Measurements from ENCODE around the gene SLC6A4.

The SLC6A4 gene

DNA sequence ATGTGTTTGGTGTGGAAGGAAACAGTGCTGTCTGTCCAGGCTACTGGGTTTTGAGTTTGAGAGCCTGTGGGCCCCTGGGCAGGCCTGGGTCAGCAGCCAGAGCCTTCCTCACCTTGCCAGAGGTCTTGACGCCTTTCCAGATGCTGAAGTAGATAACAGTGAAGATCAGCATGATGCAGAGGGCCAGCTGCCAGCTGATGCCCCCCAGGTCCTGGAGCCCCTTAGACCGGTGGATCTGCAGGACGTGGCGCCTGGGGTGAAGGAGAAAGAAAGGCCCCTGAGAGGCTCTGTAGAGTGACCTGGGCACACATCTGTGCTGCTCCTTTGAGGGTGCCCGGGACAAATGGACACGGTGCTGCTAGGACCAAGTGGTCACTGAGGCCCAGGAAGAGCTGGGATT lies 18.4 kb downstream of the SLC6A4 start:
- no peaks in the 10 kb centered on the region for H3F3A ChIP-seq (ENCODE audit: low read depth)
- TF ChIP-seq EZH2phosphoT487 (IDR thresholded peaks at IDR 0.05; ENCODE audit: borderline replicate concordance) = no peak
- TF ChIP-seq, protein P1, sequence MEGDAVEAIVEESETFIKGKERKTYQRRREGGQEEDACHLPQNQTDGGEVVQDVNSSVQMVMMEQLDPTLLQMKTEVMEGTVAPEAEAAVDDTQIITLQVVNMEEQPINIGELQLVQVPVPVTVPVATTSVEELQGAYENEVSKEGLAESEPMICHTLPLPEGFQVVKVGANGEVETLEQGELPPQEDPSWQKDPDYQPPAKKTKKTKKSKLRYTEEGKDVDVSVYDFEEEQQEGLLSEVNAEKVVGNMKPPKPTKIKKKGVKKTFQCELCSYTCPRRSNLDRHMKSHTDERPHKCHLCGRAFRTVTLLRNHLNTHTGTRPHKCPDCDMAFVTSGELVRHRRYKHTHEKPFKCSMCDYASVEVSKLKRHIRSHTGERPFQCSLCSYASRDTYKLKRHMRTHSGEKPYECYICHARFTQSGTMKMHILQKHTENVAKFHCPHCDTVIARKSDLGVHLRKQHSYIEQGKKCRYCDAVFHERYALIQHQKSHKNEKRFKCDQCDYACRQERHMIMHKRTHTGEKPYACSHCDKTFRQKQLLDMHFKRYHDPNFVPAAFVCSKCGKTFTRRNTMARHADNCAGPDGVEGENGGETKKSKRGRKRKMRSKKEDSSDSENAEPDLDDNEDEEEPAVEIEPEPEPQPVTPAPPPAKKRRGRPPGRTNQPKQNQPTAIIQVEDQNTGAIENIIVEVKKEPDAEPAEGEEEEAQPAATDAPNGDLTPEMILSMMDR (conservative IDR thresholded peaks at IDR 0.05; ENCODE audit: low read length) = no peak
- H3K4me3 ChIP-seq (ENCODE audit: low read length, poor library complexity, severe bottlenecking) = no peak overlapping the region
- H3K36me3 ChIP-seq (ENCODE audit: insufficient read depth, low read length) = no peaks in the 10 kb centered on the region
- no peaks in the 10 kb centered on the region for H3K4me1 ChIP-seq (ENCODE audit: insufficient read depth, low read length, poor library complexity, severe bottlenecking)
- H3K27me3 ChIP-seq (ENCODE audit: insufficient read depth, low read length, poor library complexity, severe bottlenecking) = no peaks in the 10 kb centered on the region
- H3K4me2 ChIP-seq (ENCODE audit: low read depth, low read length, poor library complexity, severe bottlenecking) = no peak overlapping the region
- no peaks in the 10 kb centered on the region for H3K9me2 ChIP-seq (replicated peaks; ENCODE audit: low read depth, low read length)
- H2AFZ ChIP-seq (ENCODE audit: low read length) = no peak overlapping the region
- no peaks in the 10 kb centered on the region for H4K20me1 ChIP-seq (ENCODE audit: insufficient read depth, low read length, poor library complexity, severe bottlenecking)
- H3K9me3 ChIP-seq (ENCODE audit: insufficient read depth, low read depth, low read length) = no peaks in the 10 kb centered on the region
- no peak overlapping the region for H3K9ac ChIP-seq (ENCODE audit: low read depth, low read length, poor library complexity, severe bottlenecking)
- no peaks in the 10 kb centered on the region for H3K79me2 ChIP-seq (ENCODE audit: insufficient read depth, low read length)

DNA sequence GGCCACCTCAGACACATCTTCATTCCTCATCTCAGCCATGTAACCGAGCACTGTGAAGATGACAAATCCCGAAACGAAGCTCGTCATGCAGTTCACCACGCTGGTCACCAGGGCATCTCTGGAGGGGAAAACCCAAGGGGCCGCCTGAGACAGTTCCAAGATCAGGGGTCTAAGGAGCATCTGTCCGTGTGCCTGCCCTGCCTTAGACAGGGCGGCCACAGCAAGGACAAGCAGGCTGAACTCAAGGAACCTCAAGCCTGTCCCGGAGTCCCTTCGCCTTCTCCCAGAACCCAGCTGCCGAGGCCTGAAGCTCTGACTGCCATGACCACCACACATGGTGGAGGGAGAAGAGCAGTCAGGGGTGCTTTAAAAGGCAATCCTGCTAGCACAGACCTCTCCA lies 22.7 kb downstream of the SLC6A4 start:
- H3K27me3 ChIP-seq (ENCODE audit: insufficient read depth, low read length, poor library complexity, severe bottlenecking) = no peaks in the 10 kb centered on the region
- no peaks in the 10 kb centered on the region for H3F3A ChIP-seq (ENCODE audit: low read depth)
- H2AFZ ChIP-seq (ENCODE audit: low read length) = no peak overlapping the region

DNA sequence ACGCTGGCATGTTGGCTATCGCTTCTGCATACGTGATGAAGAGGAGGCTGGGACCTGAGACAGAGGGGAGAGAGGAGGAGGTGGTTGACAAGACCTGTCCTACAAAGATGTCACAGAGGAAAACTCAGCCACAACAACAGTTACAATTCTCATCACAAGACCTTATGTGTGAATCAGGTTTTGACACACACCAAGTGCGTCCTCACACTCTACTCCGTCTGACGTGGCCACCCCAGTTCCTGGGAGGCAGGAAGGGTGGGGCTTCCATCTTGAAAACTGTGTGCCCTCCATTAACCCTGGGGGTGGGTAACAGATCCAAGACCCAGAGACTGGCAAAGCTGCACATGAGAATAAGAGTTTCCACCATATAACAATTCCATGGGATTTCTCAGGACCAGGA lies 24.1 kb downstream of the SLC6A4 start:
- Histone ChIP-seq H3F3A (ENCODE audit: low read depth) (no peaks in the 10 kb centered on the region), H3K4me2 (ENCODE audit: low read depth, low read length, poor library complexity, severe bottlenecking) (no peak overlapping the region), H3K9ac (ENCODE audit: low read depth, low read length, poor library complexity, severe bottlenecking) (no peak overlapping the region), H3K4me3 (ENCODE audit: low read length, poor library complexity, severe bottlenecking) (no peak overlapping the region), H3K79me2 (ENCODE audit: insufficient read depth, low read length) (no peaks in the 10 kb centered on the region), H3K9me3 (ENCODE audit: insufficient read depth, low read depth, low read length) (no peaks in the 10 kb centered on the region), H4K20me1 (ENCODE audit: insufficient read depth, low read length, poor library complexity, severe bottlenecking) (no peaks in the 10 kb centered on the region), H3K27me3 (ENCODE audit: insufficient read depth, low read length, poor library complexity, severe bottlenecking) (no peaks in the 10 kb centered on the region), H3K4me1 (ENCODE audit: insufficient read depth, low read length, poor library complexity, severe bottlenecking) (no peaks in the 10 kb centered on the region), H3K36me3 (ENCODE audit: insufficient read depth, low read length) (no peaks in the 10 kb centered on the region), H2AFZ (ENCODE audit: low read length) (no peak overlapping the region), H3K9me2 (replicated peaks; ENCODE audit: low read depth, low read length) (no peaks in the 10 kb centered on the region)
- TF ChIP-seq, protein P1 (conservative IDR thresholded peaks at IDR 0.05; ENCODE audit: low read length) = no peak
- no peak for TF ChIP-seq EZH2phosphoT487 (IDR thresholded peaks at IDR 0.05; ENCODE audit: borderline replicate concordance)

More for the DNA sequence above, 22.7 kb downstream of the SLC6A4 start:
- H3K36me3 ChIP-seq (ENCODE audit: insufficient read depth, low read length) = no peaks in the 10 kb centered on the region
- H3K4me1 ChIP-seq (ENCODE audit: insufficient read depth, low read length, poor library complexity, severe bottlenecking) = no peaks in the 10 kb centered on the region
- no peak overlapping the region for H3K4me3 ChIP-seq (ENCODE audit: low read length, poor library complexity, severe bottlenecking)
- H3K9ac ChIP-seq (ENCODE audit: low read depth, low read length, poor library complexity, severe bottlenecking) = no peak overlapping the region
- H3K9me2 ChIP-seq (replicated peaks; ENCODE audit: low read depth, low read length) = no peaks in the 10 kb centered on the region
- no peak overlapping the region for H3K4me2 ChIP-seq (ENCODE audit: low read depth, low read length, poor library complexity, severe bottlenecking)
- no peak for TF ChIP-seq EZH2phosphoT487 (IDR thresholded peaks at IDR 0.05; ENCODE audit: borderline replicate concordance)
- TF ChIP-seq, protein P1 (conservative IDR thresholded peaks at IDR 0.05; ENCODE audit: low read length) = no peak
- H3K9me3 ChIP-seq (ENCODE audit: insufficient read depth, low read depth, low read length) = no peaks in the 10 kb centered on the region
- H4K20me1 ChIP-seq (ENCODE audit: insufficient read depth, low read length, poor library complexity, severe bottlenecking) = no peaks in the 10 kb centered on the region
- H3K79me2 ChIP-seq (ENCODE audit: insufficient read depth, low read length) = no peaks in the 10 kb centered on the region
